ENCODE measurements around the gene LEPR. TPM values are rescaled to one million over a fixed set of nuclear protein-coding genes. Genes with fewer than 3 reads are reported as not detected.
A peak's percentile ranks its signal among the peaks of the same experiment; 100 is the strongest.

Gene LEPR
- total RNA-seq, 1 experiment from 2014 or later = 1.6 TPM

- intact Hi-C loops (cut with micrococcal nuclease; ENCODE audit: unreplicated experiment) = no loop called here
- no peaks in the 10 kb centered on the region for H3K9me3 ChIP-seq (ENCODE audit: low read depth, low read length, poor library complexity, severe bottlenecking)
- CTCF ChIA-PET = interaction anchor here (0.6 kb wide), 2 partner anchors 20 to 233 kb away, joined by 3 to 4 read pairs; no protein-coding TSS in a partner anchor
- DNase-seq (ENCODE audit: low spot score) = no peak
- no peak overlapping the region for H3K4me3 ChIP-seq (ENCODE audit: low read depth, low read length, poor library complexity, severe bottlenecking)
- H3K27ac ChIP-seq (ENCODE audit: low read depth, low read length, poor library complexity, severe bottlenecking) = no peak overlapping the region
- BruUV-seq (replicated peaks) = no TSS peak
- POLR2A ChIA-PET (ENCODE audit: low non-redundant PET) = no interaction called here
- H3K27me3 ChIP-seq (replicated peaks; ENCODE audit: insufficient read depth, low read depth, low read length, poor library complexity) = no peaks in the 10 kb centered on the region
- H3K36me3 ChIP-seq (ENCODE audit: insufficient read depth, low read length, poor library complexity, severe bottlenecking) = no peaks in the 10 kb centered on the region
- H3K4me1 ChIP-seq (ENCODE audit: insufficient read depth, low read length, poor library complexity, severe bottlenecking) = peaks cover 20% of the 10 kb centered on the region
- TF ChIP-seq EZH2 (IDR thresholded peaks at IDR 0.05; ENCODE audit: borderline replicate concordance, low read depth, low read length, poor library complexity, severe bottlenecking) (no peak), CTCF (conservative IDR thresholded peaks at IDR 0.05; ENCODE audit: low read depth, low read length) (no peak)
Observed at GRCh38 chr1:65469126-65469888, 48.8 kb downstream of the LEPR start.

DNA sequence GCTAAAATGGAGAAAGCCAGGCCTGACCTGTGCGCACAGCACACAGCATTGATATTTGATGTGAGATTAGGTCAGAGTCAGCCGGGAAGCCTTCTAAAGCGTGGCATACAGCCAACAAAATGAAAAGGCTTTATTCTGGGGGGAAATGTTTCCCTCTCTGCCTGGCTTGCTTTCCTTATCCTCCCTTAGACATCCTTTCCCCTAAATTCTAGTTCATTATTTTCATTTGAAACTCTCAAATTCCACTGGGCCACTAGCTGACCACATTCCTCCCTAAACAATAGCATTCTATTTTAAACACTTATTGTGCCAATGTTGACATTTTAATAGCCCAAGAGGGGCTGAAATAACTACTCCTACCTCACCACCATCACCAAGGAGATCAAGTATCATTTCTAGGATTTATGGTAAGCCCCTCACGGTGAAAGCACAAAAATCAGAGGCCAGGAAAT, 49.4 kb downstream of the LEPR start:
- Histone ChIP-seq H3K36me3 (ENCODE audit: insufficient read depth, low read length, poor library complexity, severe bottlenecking) (no peaks in the 10 kb centered on the region), H3K9me3 (ENCODE audit: low read depth, low read length, poor library complexity, severe bottlenecking) (no peaks in the 10 kb centered on the region), H3K4me1 (ENCODE audit: insufficient read depth, low read length, poor library complexity, severe bottlenecking) (peaks cover 20% of the 10 kb centered on the region), H3K27me3 (replicated peaks; ENCODE audit: insufficient read depth, low read depth, low read length, poor library complexity) (no peaks in the 10 kb centered on the region), H3K4me3 (ENCODE audit: low read depth, low read length, poor library complexity, severe bottlenecking) (no peak overlapping the region), H3K27ac (ENCODE audit: low read depth, low read length, poor library complexity, severe bottlenecking) (no peak overlapping the region)
- intact Hi-C loops (cut with micrococcal nuclease; ENCODE audit: unreplicated experiment) = no loop called here
- TF ChIP-seq EZH2 (IDR thresholded peaks at IDR 0.05; ENCODE audit: borderline replicate concordance, low read depth, low read length, poor library complexity, severe bottlenecking) (no peak), CTCF (conservative IDR thresholded peaks at IDR 0.05; ENCODE audit: low read depth, low read length) (no peak)
- POLR2A ChIA-PET (ENCODE audit: low non-redundant PET) = no interaction called here
- CTCF ChIA-PET = interaction anchor here (0.6 kb wide), 1 partner anchor 234 kb away, joined by 3 read pairs; no protein-coding TSS in a partner anchor
- no TSS peak for BruUV-seq (replicated peaks)
- peak; percentile 54 for DNase-seq (ENCODE audit: low spot score)

Other genes starting within 250 kb of the LEPR start
- 1.1 and 1.3 TPM in 2 replicates for gene DNAJC6, start 111.1 kb upstream of the LEPR start, total RNA-seq (2021)
- 24.8 and 29.3 TPM in 2 replicates for gene LEPROT, start within 50 bp of the LEPR start, total RNA-seq (2021)

Measured in A673 (cell line).